Upper lobe of left lung (tissue), 4 donors: ENCODE measurements around the gene SUSD6.

ENCODE experiments used
- EP300 ChIP-seq, 4 donors: sonication (generic); formaldehyde crosslinking; IDR thresholded peaks; one replicate each; pipeline ENCODE4 v1.5.1; 2017; ENCODE audit warnings: antibody characterized with exemption in 4 of 4, control low read depth in 2 of 4
- POLR2A ChIP-seq, 4 donors: fragments of 450-650 bp; IDR thresholded peaks; one replicate each; pipeline ENCODE4 v1.5.1; 2016 to 2017; ENCODE audit warnings: antibody characterized with exemption in 4 of 4, mild to moderate bottlenecking in 2 of 4
- POLR2AphosphoS5 ChIP-seq, 2 donors: sonication (generic); formaldehyde crosslinking; IDR thresholded peaks; one replicate each; pipeline ENCODE4 v1.5.1; 2017; ENCODE audit warnings: antibody characterized with exemption in 2 of 2
- TF ChIP-seq, protein P1 (sequence below), 6 experiments: fragments of 450-650 bp in 4 of 6; fragments of 200-600 bp in 2 of 6; sonication (generic) in 2 of 6; IDR thresholded peaks; one replicate each; pipeline ENCODE4 v1.5.1; 2016 to 2019; ENCODE audit warnings: antibody characterized with exemption in 6 of 6

DNA sequence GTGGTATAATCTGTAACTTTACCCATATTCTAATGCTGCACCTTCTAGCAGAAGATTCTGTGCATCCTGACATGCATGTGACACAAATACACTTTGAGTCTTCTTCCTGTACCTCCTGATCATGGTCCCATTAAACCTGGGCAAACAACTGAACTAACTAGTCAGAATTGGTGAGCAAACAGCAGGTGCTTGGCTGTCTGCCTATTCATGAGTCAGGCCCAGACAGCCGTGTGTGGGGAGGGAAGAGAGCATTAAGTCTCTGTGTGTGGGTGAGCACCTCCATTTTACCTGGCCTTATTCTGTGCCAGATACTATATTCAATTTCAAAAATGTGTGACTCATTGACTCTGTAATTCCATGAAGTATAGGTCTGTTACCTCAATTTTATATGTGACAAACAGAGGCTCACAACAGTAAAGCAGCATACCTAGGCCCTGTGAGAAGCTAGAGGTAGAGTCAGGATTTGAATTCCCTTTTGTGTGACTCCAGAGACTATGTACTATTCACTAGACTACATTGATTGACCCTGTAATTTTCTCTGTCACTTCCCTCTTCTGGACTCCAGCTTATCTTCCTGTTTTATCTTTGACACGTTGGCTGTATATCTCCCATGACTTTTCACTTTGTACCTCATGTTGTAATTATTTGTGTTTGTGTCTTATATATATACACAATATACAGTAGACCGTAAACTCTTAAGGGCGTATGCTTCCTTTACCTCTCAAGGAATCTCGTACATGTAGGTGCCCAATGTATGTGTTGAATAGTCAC lies 32.2 kb downstream of the SUSD6 start:
- TF ChIP-seq, protein P1, sequence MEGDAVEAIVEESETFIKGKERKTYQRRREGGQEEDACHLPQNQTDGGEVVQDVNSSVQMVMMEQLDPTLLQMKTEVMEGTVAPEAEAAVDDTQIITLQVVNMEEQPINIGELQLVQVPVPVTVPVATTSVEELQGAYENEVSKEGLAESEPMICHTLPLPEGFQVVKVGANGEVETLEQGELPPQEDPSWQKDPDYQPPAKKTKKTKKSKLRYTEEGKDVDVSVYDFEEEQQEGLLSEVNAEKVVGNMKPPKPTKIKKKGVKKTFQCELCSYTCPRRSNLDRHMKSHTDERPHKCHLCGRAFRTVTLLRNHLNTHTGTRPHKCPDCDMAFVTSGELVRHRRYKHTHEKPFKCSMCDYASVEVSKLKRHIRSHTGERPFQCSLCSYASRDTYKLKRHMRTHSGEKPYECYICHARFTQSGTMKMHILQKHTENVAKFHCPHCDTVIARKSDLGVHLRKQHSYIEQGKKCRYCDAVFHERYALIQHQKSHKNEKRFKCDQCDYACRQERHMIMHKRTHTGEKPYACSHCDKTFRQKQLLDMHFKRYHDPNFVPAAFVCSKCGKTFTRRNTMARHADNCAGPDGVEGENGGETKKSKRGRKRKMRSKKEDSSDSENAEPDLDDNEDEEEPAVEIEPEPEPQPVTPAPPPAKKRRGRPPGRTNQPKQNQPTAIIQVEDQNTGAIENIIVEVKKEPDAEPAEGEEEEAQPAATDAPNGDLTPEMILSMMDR (IDR thresholded peaks at IDR 0.05), result no peak
- no peak for TF ChIP-seq POLR2A (IDR thresholded peaks at IDR 0.05)
- TF ChIP-seq POLR2AphosphoS5 (IDR thresholded peaks at IDR 0.05), result peak in 1 of 2 donors; percentile 7
- TF ChIP-seq EP300 (IDR thresholded peaks at IDR 0.05), result no peak
